ENCODE measurements around the gene CYGB. TPM values are rescaled to one million over a fixed set of nuclear protein-coding genes. Genes with fewer than 3 reads are reported as not detected.

The CYGB gene
- total and polyA plus RNA-seq, 10 of the 15 experiments (the other 5 are each of a cell fraction or from before 2014, with no cell fraction given) = 0.34 TPM; not detected in 9

- TF ChIP-seq HDAC6 (IDR thresholded peaks at IDR 0.05; ENCODE audit: unreplicated experiment) (no peak), ATF7 (IDR thresholded peaks at IDR 0.05; ENCODE audit: low read depth) (no peak), KDM1A (IDR thresholded peaks at IDR 0.05; ENCODE audit: borderline replicate concordance) (no peak), ATF2 (IDR thresholded peaks at IDR 0.05; ENCODE audit: low read length) (no peak)
These were observed 32.2 kb upstream of the CYGB start (continued) for GRCh38 chr17:76569607-76570279.

GRCh38 chr17:76568811-76569221, 31.3 kb upstream of the CYGB start:
- WGBS (ENCODE audit: insufficient coverage, insufficient replicate concordance, low lambda C conversion rate, missing lambda C conversion rate) = 82% methylated on average over 10 of the region's 19 CpGs

More at GRCh38 chr17:76568811-76569221, 31.3 kb upstream of the CYGB start:
- peaks cover 6% of the 10 kb centered on the region for H3K4me1 ChIP-seq (ENCODE audit: control insufficient read depth, insufficient read depth, low read length)
- H4K20me1 ChIP-seq (ENCODE audit: control insufficient read depth, insufficient read depth) = no peaks in the 10 kb centered on the region; the same call in 1 of the 2 replicates
- no TSS peak for BruUV-seq (replicated peaks)
- H3K4me2 ChIP-seq (ENCODE audit: control insufficient read depth, insufficient read depth) = no peak overlapping the region
- DNase-seq (ENCODE audit: low read depth, low spot score) (no peak), FAIRE-seq (no peak), ATAC-seq (no peak)
- no peak overlapping the region for H3K9ac ChIP-seq (ENCODE audit: control insufficient read depth, insufficient read depth, low read length)
- ChIA-PET SMC1A (ENCODE audit: uncharacterized antibody, unreplicated experiment) (interaction anchor here (0.5 kb wide), 1 partner anchor 11 kb away, joined by 3 read pairs; no protein-coding TSS in a partner anchor), RAD21 (ENCODE audit: unreplicated experiment) (no interaction called here), CTCF (interaction anchor here (1.4 kb wide), 1 partner anchor 55 kb away, joined by 4 read pairs; no protein-coding TSS in a partner anchor), POLR2A (no interaction called here)
- in situ Hi-C loops (cut with MboI) = no loop called here
- H3K27ac ChIP-seq (ENCODE audit: control insufficient read depth, insufficient read depth) = no peak overlapping the region
- no peaks in the 10 kb centered on the region; the same call in 1 of the 2 replicates for H3K79me2 ChIP-seq (ENCODE audit: control insufficient read depth, insufficient read depth, low read length)
- TF ChIP-seq USF2 (IDR thresholded peaks at IDR 0.05; ENCODE audit: borderline replicate concordance, low read depth, low read length) (no peak), ZBTB11 (CRISPR knock-in tag; IDR thresholded peaks at IDR 0.05) (no peak), ZNF384 (IDR thresholded peaks at IDR 0.05; ENCODE audit: borderline replicate concordance, low read depth, low read length) (no peak), RAD21 (IDR thresholded peaks at IDR 0.05; ENCODE audit: insufficient read depth, low read depth, low read length) (no peak), KAT2A (conservative IDR thresholded peaks at IDR 0.05; ENCODE audit: control insufficient read depth, low read depth, low read length) (no peak), LARP7 (IDR thresholded peaks at IDR 0.05) (no peak), YY1 (IDR thresholded peaks at IDR 0.05; ENCODE audit: low read depth, low read length) (no peak), RELB (IDR thresholded peaks at IDR 0.05; ENCODE audit: low read depth) (no peak), RUNX3 (IDR thresholded peaks at IDR 0.05; ENCODE audit: low read length) (no peak)
- H3K9me3 ChIP-seq (replicated peaks; ENCODE audit: control insufficient read depth, insufficient read depth, low read length) = no peaks in the 10 kb centered on the region
- intact Hi-C loops (cut with micrococcal nuclease; ENCODE audit: unreplicated experiment) = loop anchor here (10.0 kb wide), 1 partner anchor 126 kb away; no protein-coding TSS in a partner anchor
- peaks cover 3 to 12% of the 10 kb centered on the region in 2 experiments; a peak in 2 of 4 replicates for H3K36me3 ChIP-seq (ENCODE audit: control insufficient read depth in 2 of 2, insufficient read depth in 2 of 2, low read length in 1 of 2)
- H3K4me3 ChIP-seq = no peak overlapping the region
- no peak overlapping the region for H2AFZ ChIP-seq (ENCODE audit: control insufficient read depth, low read depth, low read length)
- no peaks in the 10 kb centered on the region for H3K27me3 ChIP-seq (replicated peaks in 1 of 2; ENCODE audit: control insufficient read depth in 2 of 2, insufficient read depth in 2 of 2, low read length in 1 of 2)
